ENCODE measurements around the gene PTCD1.
A peak's percentile ranks its signal among the peaks of the same experiment; 100 is the strongest.
"Not testable (repeated sequence)": the region's sequence is repeated elsewhere in the genome, so short reads cannot be mapped to it uniquely, and the experiment has no call there.

The PTCD1 gene

GRCh38 chr7:99448855-99449254 is 10.3 kb upstream of the PTCD1 start:
- DNase-seq = no peak

- DNase-seq = no peak
Measured at GRCh38 chr7:99447943-99448342, 9.3 kb upstream of the PTCD1 start.

DNA sequence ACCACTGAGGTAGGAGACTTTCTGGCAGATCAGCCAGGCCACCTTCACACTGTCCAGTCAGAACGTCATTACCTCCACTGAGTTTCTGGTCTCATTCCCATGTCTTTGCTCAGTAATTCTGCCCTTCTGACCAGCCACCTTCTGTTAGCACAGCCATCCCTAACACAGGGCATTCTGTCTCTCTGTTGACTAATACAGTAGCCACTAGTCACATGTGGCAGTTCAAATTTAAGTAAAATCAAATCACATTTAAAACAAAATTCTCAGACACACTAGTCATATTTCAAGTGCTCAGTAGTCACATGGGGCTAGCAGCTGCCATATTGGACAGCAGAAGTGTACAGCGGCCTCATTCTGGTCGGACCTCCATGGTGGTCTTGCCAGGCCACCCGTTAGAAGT is 7.5 kb upstream of the PTCD1 start:
- DNase-seq = no peak

- no peak for DNase-seq
Measured at GRCh38 chr7:99440195-99440594, 1.6 kb upstream of the PTCD1 start.

DNA sequence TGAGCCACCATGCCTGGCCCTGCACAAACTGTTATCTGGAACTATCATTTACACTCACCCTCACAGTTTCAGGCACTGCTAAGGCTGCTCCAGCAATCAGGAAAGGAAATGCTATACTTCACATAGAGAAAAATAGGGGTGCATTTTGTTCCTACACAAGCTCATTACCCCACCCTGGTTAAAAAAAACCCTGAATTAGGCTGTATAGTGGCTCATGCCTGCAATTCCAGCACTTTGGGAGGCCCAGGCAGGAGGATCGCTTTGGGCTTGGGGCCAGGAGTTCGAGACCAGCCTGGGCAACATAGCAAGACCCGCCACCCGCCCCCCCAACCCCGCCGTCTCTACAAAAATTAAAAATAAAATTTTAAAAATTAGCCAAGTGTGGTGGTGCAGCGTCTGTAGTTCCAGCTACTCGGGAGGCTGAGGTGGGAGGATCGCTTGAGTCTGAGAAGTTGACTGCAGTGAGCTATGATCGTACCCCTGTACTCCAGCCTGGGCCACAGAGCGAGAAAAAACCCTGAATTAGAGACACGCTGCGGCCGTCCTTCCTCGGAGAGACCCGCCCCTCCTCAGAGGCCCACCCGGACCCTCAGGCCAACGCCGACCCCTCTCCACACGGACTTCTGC is 539 bp downstream of the PTCD1 start:
- no peak for DNase-seq

DNA sequence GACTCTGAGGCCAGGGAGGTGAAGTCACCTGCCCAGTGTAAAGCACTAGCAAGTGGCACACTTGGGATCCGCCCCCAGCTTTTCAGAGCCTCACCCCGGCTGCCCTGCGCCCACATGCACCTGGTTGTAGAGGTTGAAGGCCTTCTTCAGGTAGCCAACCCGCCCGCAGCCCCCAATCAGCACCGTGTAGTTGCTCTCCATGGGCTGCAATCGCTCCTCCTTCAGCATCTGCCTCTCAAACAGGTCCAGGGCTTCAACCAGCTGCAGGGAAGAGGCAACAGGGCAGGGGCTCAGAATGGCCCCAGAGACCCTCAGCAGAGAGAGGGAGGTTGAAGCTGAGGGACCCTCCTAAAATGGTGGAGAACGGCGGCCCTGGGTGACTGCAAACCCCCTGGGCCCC is 5.4 kb downstream of the PTCD1 start:
- no peak for DNase-seq

DNA sequence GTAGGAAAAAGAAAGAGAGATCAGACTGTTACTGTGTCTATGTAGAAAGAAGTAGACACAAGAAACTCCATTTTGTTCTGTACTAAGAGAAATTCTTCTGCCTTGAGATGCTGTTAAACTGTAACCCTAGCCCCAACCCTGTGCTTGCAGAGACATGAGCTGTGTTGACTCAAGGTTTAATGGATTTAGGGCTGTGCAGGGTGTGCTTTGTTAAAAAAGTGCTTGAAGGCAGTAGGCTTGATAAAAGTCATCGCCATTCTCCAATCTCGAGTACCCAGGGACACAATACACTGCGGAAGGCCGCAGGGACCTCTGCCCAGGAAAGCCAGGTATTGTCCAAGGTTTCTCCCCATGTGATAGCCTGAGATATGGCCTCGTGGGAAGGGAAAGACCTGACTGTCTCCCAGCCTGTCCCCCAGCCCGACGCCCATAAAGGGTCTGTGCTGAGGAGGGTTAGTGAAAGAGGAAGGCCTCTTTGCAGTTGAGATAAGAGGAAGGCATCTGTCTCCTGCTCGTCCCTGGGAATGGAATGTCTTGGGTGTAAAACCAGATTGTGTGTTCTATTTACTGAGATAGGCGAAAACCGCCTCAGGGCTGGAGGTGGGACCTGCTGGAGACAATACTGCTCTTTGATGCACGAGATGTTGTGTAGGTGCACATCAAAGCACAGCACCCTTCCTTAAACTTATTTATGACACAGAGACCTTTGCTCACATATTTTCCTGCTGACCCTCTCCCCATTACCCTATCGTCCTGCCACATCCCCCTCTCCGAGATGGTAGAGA is 6.7 kb downstream of the PTCD1 start:
- not testable (repeated sequence) for DNase-seq

GRCh38 chr7:99429756-99430155 is 8.8 kb downstream of the PTCD1 start:
- DNase-seq = no peak

DNA sequence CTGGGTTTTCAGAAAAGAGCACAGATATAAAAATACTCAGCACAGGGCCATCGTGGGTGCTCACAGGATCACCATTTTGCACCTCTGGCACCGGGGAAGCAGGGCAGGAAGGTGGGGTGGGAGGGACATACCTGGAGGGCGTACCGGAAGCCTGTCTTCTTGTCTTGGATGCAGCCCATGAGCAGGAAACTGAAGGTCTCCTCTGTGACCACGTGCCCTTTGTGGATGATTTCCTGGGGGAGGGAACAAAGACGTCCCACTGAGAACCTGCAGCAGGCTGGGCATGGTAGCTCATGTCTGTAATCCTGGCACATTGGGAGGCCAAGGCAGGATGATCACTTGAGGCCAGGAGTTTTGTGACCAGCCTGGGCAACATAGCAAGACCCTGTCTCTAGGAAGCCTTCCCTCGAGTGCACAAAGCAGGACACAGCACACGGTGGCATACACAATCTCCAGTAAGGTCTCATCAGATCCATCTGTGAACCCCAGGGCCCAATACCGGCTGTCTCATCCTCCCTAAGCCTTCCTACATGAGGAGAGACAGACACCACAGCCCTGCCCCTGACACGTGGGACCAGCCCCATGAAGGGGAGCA is 9.5 kb downstream of the PTCD1 start:
- DNase-seq = no peak

DNA sequence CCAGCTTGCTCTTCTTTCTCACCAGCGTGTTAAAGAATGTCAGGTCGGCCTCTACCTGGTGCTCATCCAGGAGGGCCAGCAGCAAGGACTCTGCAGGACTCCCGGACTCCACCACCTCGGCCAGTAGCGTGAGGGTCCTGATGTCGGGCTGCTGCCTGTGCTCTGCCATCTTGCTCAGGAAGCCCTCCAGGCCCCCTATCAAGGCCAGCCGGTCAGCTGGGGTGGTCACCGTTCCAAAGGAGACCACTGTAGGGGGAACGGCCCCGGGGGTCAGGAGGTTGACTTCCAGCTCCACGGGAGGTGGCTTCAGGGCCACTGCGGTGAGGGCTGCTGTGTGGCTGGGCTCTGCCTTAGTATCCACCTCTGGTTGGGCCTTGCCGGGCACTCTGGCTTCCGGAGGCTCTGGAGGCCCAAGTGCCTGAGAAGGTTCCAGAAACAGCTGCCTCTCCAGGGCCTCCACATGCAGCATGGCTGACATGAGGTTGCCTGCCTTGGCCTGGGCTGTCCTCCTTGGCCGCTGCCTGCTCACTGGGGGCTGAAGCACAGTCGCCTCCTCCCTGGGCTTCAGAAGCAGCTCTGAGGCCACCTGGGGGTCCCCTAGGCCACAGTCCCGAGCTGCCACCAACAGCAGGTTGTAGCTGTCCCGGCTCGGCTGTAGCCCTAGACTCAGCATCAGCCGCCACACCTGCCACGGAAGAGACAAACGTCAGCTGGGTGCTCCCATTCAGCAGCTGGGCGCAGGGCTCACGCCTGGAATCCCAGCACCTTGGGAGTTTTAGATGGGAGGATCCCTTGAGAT is 13.5 kb downstream of the PTCD1 start:
- no peak for DNase-seq

DNA sequence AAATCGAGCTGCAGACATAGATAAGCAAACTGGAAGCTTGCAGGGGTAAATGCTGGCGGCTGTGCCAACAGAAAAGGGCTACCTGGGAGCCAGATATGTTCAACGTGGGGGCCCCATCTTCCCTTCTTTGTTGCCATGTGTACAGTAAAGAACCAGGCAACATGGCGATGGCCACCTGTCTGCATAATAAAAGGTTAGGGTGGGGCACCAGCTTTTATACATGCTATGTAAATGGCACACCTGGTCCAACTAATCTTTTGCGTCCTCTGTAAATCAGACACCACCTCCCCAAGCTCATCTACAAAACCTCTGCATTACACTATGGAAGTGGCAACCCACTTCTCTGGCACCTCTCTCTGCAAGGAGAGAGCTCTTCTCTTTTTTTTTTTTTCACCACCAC is 16.0 kb downstream of the PTCD1 start:
- DNase-seq = peak; percentile 68

GRCh38 chr7:99422186-99422585 is 16.4 kb downstream of the PTCD1 start:
- peak; percentile 49 for DNase-seq

DNA sequence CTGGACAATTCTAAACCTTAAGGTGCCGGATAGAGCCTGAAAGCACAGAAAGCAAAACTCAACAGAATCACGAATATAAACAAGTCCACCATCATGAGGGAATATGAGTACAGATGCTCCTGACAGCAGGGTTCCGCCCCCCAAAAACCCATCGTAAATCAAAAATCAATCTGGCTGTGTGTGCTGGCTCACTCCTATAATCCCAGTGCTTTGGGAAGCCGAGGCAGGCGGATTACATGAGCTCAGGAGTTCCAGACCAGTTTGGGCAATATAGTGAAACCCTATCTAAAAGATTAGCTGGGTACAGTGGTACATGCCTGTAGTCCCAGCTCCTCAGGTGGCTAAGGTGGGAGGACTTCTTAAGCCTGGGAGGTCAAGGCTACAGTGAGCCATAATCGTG is 17.6 kb downstream of the PTCD1 start:
- DNase-seq = no peak

- no peak for DNase-seq
Measured at GRCh38 chr7:99420213-99420612, 18.4 kb downstream of the PTCD1 start.

- no peak for DNase-seq
Measured at GRCh38 chr7:99419323-99420021, 19.1 kb downstream of the PTCD1 start.

DNA sequence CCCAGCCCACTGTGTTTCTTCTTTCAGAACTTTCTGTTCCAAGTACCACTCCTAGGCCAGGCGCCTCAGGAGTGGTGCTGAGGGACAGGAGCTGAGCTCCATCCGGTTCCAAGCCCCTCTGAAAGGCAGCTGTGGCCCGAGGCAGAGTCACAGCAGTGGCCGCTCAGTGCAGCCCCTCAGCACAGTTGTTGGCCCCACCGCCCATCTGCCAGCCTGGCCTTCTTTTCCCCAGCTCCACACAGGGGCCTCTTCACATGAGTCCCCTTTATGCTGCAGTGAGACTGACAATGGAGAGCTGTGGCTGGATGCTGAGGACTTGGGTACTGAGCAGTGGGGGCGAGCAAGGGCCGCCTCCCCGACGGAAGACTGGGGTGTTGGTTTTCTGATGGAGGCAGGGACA is 20.3 kb downstream of the PTCD1 start:
- DNase-seq = no peak

- DNase-seq = not testable (repeated sequence)
Measured at GRCh38 chr7:99415513-99416127, 23.0 kb downstream of the PTCD1 start.

- DNase-seq = no peak
Measured at GRCh38 chr7:99410635-99411034, 28.0 kb downstream of the PTCD1 start.

GRCh38 chr7:99409806-99410205 is 28.8 kb downstream of the PTCD1 start:
- peak; percentile 2 for DNase-seq

DNA sequence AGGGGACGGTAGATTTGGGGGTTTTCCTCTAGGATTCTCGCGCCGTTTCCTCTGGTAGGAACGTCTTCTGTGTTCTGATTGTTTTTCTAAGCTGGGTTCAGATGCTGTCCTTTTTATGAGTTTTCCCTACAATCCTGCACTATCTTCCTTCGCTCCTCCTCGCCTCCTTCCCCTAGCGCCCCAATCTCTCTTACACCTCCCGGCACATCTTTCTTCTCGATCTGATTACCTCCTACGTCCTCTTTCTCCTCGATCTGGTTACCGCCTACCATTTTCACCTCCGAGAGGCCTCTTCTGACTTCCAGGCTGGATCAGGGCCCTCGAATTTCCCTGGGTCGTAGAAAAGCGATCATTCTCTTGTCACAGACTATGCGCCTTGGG is 29.4 kb downstream of the PTCD1 start:
- no peak for DNase-seq

- DNase-seq = peak; percentile 91
Measured at GRCh38 chr7:99408379-99409191, 30.0 kb downstream of the PTCD1 start, which contains the start of the genes BUD31 and PDAP1. Gene BUD31 (plus strand): TSS chr7:99408969. CDS start chr7:99411093, 2,124 bp downstream. Gene PDAP1 (minus strand): TSS chr7:99408597. CDS start chr7:99408548, 49 bp downstream.
